Measurements from ENCODE around the gene PTPN1.

The PTPN1 gene

GRCh38 chr20:50577175-50578018 lies 67.2 kb downstream of the PTPN1 start:
- no peak overlapping the region for H3K27ac ChIP-seq
- no peaks in the 10 kb centered on the region for H3K27me3 ChIP-seq (replicated peaks)
- H3K4me3 ChIP-seq (ENCODE audit: low read depth, low read length), result no peak overlapping the region
- in situ Hi-C loops (cut with HindIII; ENCODE audit: low pct_ligation_motif_present, low sequenced_read_pairs), result no loop called here
- H3K36me3 ChIP-seq (replicated peaks), result peaks cover 76% of the 10 kb centered on the region
- TF ChIP-seq, protein P1, sequence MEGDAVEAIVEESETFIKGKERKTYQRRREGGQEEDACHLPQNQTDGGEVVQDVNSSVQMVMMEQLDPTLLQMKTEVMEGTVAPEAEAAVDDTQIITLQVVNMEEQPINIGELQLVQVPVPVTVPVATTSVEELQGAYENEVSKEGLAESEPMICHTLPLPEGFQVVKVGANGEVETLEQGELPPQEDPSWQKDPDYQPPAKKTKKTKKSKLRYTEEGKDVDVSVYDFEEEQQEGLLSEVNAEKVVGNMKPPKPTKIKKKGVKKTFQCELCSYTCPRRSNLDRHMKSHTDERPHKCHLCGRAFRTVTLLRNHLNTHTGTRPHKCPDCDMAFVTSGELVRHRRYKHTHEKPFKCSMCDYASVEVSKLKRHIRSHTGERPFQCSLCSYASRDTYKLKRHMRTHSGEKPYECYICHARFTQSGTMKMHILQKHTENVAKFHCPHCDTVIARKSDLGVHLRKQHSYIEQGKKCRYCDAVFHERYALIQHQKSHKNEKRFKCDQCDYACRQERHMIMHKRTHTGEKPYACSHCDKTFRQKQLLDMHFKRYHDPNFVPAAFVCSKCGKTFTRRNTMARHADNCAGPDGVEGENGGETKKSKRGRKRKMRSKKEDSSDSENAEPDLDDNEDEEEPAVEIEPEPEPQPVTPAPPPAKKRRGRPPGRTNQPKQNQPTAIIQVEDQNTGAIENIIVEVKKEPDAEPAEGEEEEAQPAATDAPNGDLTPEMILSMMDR (IDR thresholded peaks at IDR 0.05; ENCODE audit: low read depth, low read length, missing control alignments), result no peak
- DNase-seq, result no peak

DNA sequence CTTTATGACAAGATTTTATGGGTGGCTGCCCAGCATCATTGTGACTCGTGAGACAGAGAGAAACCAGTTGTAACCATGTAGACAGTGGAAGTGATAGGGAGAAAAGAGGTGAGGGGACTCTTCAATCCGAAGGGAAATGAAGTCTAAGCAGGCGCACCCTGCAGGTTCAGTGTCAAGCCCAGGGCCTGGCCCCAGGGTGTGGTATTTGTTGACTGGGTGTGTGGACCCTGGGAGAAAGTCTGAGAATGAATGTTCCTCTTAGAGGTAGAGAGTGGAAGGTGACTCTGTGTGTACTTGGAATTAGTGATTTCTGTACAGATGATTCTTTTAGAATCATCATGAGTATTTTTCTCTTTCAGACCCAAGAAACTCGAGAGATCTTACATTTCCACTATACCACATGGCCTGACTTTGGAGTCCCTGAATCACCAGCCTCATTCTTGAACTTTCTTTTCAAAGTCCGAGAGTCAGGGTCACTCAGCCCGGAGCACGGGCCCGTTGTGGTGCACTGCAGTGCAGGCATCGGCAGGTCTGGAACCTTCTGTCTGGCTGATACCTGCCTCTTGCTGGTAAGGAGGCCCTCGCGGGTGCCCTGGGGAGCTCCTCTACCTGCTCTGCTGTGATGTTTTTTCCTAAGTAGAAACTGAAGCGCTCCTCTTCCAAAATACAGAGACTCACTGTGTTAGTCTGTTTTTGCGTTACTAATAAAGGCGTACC lies 68.0 kb downstream of the PTPN1 start:
- DNase-seq, result no peak
- Histone ChIP-seq H3K4me3 (ENCODE audit: low read depth, low read length) (no peak overlapping the region), H3K27me3 (replicated peaks) (no peaks in the 10 kb centered on the region), H3K36me3 (replicated peaks) (peaks cover 84% of the 10 kb centered on the region), H3K27ac (no peak overlapping the region)
- TF ChIP-seq, protein P1 (IDR thresholded peaks at IDR 0.05; ENCODE audit: low read depth, low read length, missing control alignments), result no peak
- in situ Hi-C loops (cut with HindIII; ENCODE audit: low pct_ligation_motif_present, low sequenced_read_pairs), result no loop called here

DNA sequence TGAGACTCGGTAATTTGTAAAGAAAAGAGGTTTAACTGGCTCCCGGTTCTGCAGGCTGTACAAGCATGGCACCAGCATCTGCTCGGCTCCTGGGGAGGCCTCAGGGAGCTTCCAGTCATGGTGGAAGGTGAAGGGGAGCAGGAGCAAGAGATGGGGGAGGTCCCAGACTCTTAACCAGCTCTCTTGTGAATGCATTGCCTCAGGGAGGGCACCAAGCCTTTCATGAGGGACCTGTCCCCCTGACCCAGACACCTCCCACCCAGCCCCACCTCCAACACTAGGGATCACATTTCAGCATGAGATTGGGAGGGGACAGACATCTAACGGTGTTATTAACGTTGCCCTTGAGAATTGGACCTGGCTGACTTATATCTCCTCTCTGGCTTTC lies 68.6 kb downstream of the PTPN1 start:
- no peak for DNase-seq
- in situ Hi-C loops (cut with HindIII; ENCODE audit: low pct_ligation_motif_present, low sequenced_read_pairs), result no loop called here
- Histone ChIP-seq H3K36me3 (replicated peaks) (peaks cover 90% of the 10 kb centered on the region), H3K27ac (no peak overlapping the region), H3K27me3 (replicated peaks) (no peaks in the 10 kb centered on the region), H3K4me3 (ENCODE audit: low read depth, low read length) (no peak overlapping the region)
- TF ChIP-seq, protein P1 (IDR thresholded peaks at IDR 0.05; ENCODE audit: low read depth, low read length, missing control alignments), result no peak

- peaks cover 89% of the 10 kb centered on the region for H3K36me3 ChIP-seq (replicated peaks)
- H3K4me3 ChIP-seq (ENCODE audit: low read depth, low read length), result no peak overlapping the region
- TF ChIP-seq, protein P1 (IDR thresholded peaks at IDR 0.05; ENCODE audit: low read depth, low read length, missing control alignments), result no peak
- no peak for DNase-seq
- in situ Hi-C loops (cut with HindIII; ENCODE audit: low pct_ligation_motif_present, low sequenced_read_pairs), result no loop called here
- no peak overlapping the region for H3K27ac ChIP-seq
- no peaks in the 10 kb centered on the region for H3K27me3 ChIP-seq (replicated peaks)
These were observed 69.3 kb downstream of the PTPN1 start for GRCh38 chr20:50579511-50579910.

GRCh38 chr20:50580016-50580747 lies 70.0 kb downstream of the PTPN1 start:
- Histone ChIP-seq H3K27ac (no peak overlapping the region), H3K36me3 (replicated peaks) (peaks cover 87% of the 10 kb centered on the region), H3K4me3 (ENCODE audit: low read depth, low read length) (no peak overlapping the region), H3K27me3 (replicated peaks) (no peaks in the 10 kb centered on the region)
- no peak for DNase-seq
- in situ Hi-C loops (cut with HindIII; ENCODE audit: low pct_ligation_motif_present, low sequenced_read_pairs), result no loop called here
- TF ChIP-seq, protein P1 (IDR thresholded peaks at IDR 0.05; ENCODE audit: low read depth, low read length, missing control alignments), result peak; percentile 83

All from brain microvascular endothelial cell (primary cell).